Right renal cortex interstitium (tissue), 3 donors: ENCODE results near the gene SLC12A3. TPM values are rescaled to one million over a fixed set of nuclear protein-coding genes. Genes with fewer than 3 reads are reported as not detected.

Experiments used
- DNase-seq, 3 donors: peaks; one replicate each; pipeline ENCODE4 v3.0.0-alpha.2; 2013; ENCODE audit warnings: low read depth in 3 of 3, low spot score in 2 of 3
- polyA plus RNA-seq, 3 donors: library from polyadenylated mRNA; unstranded; fragments of 120-200 nt; gene quantifications; one replicate each; pipeline ENCODE4 v1.2.1, GENCODE V29; 2013; ENCODE audit not compliant: insufficient read length in 3 of 3

The SLC12A3 gene
- polyA plus RNA-seq, 3 donors: 39.3 to 61.0 (median 39.5) TPM

- DNase-seq: no peak
Observed at GRCh38 chr16:56885446-56886162, 20.6 kb downstream of the SLC12A3 start.

GRCh38 chr16:56886296-56886695, 21.3 kb downstream of the SLC12A3 start:
- DNase-seq: no peak

GRCh38 chr16:56886826-56887225, 21.8 kb downstream of the SLC12A3 start:
- DNase-seq: no peak

- no peak for DNase-seq
Observed at GRCh38 chr16:56888806-56889205, 23.8 kb downstream of the SLC12A3 start.

- DNase-seq: no peak
Observed at GRCh38 chr16:56889206-56889605, 24.2 kb downstream of the SLC12A3 start.

GRCh38 chr16:56891685-56892084, 26.7 kb downstream of the SLC12A3 start:
- no peak for DNase-seq

- DNase-seq: no peak
Observed at GRCh38 chr16:56892705-56893104, 27.7 kb downstream of the SLC12A3 start.

- no peak for DNase-seq
Observed at GRCh38 chr16:56894331-56894917, 29.4 kb downstream of the SLC12A3 start.

GRCh38 chr16:56895813-56896212, 30.8 kb downstream of the SLC12A3 start:
- no peak for DNase-seq

- no peak for DNase-seq
Observed at GRCh38 chr16:56896244-56896643, 31.2 kb downstream of the SLC12A3 start.

- no peak for DNase-seq
Observed at GRCh38 chr16:56897026-56897799, 32.2 kb downstream of the SLC12A3 start.

GRCh38 chr16:56898847-56899246, 33.8 kb downstream of the SLC12A3 start:
- no peak for DNase-seq

- DNase-seq: no peak
Observed at GRCh38 chr16:56903866-56904265, 38.9 kb downstream of the SLC12A3 start.

- no peak for DNase-seq
Observed at GRCh38 chr16:56907401-56907800, 42.4 kb downstream of the SLC12A3 start.

GRCh38 chr16:56909527-56909979, 44.5 kb downstream of the SLC12A3 start:
- no peak for DNase-seq

GRCh38 chr16:56910112-56910511, 45.1 kb downstream of the SLC12A3 start:
- no peak for DNase-seq

- DNase-seq: no peak
Observed at GRCh38 chr16:56910654-56911539, 45.9 kb downstream of the SLC12A3 start.

GRCh38 chr16:56911771-56912571, 47.0 kb downstream of the SLC12A3 start:
- no peak for DNase-seq

GRCh38 chr16:56912746-56913708, 48.0 kb downstream of the SLC12A3 start:
- no peak for DNase-seq
